Neural cell (in vitro differentiated cells): ENCODE measurements around the gene C1QTNF8.

ENCODE experiments used
- EP300 ChIP-seq: fragments of 450-650 bp; conservative IDR thresholded peaks from 2 replicates; pipeline ENCODE4 v1.6.1; 2014; ENCODE audit warnings: antibody characterized with exemption, mild to moderate bottlenecking, moderate library complexity; ENCODE audit not compliant: poor library complexity, severe bottlenecking
- TAF1 ChIP-seq: IDR thresholded peaks from 2 replicates; pipeline ENCODE4 v1.6.1; 2012; ENCODE audit warnings: low read depth
- TF ChIP-seq, protein P1 (sequence below): fragments of 450-650 bp; IDR thresholded peaks from 2 replicates; pipeline ENCODE4 v1.5.1; 2014; ENCODE audit warnings: antibody characterized with exemption, mild to moderate bottlenecking, moderate library complexity; ENCODE audit not compliant: poor library complexity, severe bottlenecking

GRCh38 chr16:1135459-1135825, 39.4 kb upstream of the C1QTNF8 start:
- TF ChIP-seq, protein P1, sequence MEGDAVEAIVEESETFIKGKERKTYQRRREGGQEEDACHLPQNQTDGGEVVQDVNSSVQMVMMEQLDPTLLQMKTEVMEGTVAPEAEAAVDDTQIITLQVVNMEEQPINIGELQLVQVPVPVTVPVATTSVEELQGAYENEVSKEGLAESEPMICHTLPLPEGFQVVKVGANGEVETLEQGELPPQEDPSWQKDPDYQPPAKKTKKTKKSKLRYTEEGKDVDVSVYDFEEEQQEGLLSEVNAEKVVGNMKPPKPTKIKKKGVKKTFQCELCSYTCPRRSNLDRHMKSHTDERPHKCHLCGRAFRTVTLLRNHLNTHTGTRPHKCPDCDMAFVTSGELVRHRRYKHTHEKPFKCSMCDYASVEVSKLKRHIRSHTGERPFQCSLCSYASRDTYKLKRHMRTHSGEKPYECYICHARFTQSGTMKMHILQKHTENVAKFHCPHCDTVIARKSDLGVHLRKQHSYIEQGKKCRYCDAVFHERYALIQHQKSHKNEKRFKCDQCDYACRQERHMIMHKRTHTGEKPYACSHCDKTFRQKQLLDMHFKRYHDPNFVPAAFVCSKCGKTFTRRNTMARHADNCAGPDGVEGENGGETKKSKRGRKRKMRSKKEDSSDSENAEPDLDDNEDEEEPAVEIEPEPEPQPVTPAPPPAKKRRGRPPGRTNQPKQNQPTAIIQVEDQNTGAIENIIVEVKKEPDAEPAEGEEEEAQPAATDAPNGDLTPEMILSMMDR: no peak
- TF ChIP-seq EP300: no peak
- TF ChIP-seq TAF1: no peak
